ENCODE data around the gene AQP3.
A peak's percentile ranks its signal among the peaks of the same experiment; 100 is the strongest.
"Not testable (repeated sequence)": the region's sequence is repeated elsewhere in the genome, so short reads cannot be mapped to it uniquely, and the experiment has no call there.

Gene AQP3

DNA sequence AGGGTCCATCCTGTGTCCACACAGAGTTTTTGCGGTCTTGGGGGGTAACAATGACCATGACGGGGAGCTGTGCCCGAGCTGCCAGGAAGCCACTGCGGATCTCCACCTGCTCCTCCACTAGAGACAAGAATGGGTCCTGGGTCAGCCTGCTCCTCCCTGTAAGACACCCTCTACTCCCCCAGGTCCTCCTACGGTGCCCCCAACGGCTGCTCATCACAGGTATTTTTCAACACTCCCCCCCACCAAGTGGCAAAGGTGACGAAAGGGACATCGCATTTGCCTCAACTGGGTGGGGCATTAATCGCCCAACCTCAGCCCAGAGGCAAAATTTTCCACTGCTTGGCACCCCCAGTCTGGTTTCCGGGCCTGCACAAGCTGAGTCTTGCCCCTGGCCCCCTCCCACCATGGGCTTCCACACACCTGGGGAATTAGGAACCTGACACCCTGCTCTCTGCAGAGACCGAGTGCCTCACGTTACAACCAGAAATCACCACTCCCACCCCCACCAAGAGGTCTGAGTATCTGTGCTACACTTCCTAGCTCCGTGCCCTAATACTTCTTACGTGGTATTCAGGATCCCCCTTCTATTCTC lies 16.7 kb upstream of the AQP3 start:
- no peak for DNase-seq

DNA sequence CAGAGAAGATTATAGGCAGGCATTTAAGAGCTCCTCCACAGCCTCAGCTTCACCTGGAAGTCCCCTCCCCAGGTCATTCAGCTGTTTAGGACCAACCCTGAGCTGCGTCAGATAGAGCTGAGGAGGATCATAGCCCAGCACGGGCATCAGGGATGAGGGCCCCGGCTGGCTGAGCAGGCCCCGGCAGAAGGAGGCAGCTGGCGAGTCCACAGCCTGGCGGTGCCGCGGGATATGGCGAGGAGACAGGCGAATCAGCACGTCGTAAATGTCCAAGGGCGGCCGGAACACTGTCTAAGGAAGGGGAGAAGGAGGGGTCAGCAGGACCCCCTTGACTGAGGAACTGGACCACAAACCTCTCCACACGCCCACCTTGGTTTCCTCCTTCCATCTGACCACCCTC lies 15.8 kb upstream of the AQP3 start:
- DNase-seq: no peak

DNA sequence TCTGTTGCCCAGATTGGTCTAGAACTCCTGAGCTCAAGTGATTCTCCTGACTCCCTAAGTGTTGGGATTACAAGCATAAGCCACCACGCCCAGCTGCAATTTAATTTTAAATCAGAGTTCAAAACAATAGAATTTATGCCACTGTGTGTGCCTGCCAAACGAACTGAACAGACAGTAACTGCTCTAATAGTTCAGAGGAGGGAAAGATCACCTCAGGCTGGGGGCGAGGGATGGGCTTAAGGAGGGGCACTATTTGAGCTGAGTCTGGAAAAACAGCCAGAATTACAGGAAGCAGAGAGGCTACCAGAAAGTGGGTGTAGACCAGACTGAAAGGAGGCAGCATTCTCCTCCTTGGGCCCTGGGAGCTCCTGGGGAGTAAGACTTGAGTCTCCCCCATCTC lies 14.1 kb upstream of the AQP3 start:
- DNase-seq: no peak

DNA sequence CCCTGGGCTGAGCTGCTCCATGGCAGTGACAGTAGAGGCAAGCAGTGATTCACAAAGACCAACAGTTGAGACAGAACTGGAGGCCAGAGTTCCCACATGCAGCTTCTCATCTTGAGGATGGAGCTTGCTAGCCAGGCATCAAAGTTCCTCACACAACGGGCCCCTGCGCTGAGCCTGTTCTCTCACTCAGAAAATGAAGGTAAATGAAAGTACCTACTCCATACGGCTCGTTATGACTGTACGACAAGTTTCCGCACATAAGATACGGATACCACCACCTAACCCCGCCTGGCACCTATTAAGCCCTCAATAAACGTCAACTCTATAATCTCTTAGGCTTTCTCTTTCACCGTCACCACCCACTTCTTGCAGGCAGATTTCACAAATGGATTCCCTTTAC lies 13.5 kb upstream of the AQP3 start:
- DNase-seq: no peak

DNA sequence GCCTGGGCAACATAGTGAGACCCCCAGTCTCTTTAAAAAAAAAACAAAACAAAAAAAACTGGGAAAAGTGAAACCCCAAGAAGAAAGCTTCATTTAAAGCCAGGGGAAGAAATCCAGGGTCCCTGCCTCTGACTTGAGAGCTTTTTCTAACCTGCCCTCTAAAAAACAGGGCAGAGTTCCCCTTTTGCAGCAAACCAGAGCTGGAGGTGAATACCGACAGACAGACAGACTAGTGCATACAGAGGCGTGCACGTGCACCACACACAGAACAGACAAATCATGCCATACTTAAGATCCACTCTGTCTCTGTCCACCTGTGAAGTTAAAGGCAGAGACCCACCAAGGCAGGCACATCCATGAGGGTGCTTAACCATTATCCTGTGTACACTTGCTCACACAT lies 11.7 kb upstream of the AQP3 start:
- no peak for DNase-seq

DNA sequence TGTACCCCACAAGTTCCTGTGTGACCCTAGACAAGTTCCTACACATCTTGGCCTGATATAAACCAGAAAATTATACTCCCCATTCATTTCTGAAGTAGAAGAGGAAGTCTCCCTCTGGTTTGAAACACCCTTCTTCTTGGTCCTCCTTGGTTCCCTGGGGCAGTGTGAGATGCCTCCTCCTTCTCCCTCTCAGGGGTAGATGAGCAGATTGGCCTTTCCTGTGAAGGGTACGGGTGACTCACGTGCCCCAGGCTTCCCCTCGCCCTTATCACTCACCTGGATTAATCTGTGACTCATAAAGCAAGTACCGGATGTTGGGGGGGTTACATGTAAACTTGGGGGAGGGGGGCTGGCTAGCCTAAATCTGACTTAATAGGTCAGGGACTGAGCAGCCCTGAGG lies 11.1 kb upstream of the AQP3 start:
- no peak for DNase-seq

DNA sequence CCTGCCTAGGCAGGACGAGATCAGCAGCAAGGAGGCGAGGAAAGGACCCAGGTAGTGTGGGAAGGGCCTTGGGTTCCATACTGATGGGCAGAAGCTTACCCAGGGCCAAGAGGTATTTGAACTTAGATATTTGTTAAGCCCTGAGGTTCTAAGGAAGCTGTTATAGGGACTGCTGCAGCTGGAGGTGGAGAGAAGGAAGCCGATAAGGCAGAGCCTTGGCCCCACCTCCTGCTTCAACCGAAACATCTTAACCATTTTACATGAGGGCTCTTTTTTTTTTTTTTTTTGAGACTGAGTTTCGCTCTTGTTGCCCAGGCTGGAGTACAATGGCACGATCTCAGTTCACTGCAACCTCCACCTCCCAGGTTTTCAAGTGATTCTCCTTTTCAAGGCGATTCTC lies 8.6 kb upstream of the AQP3 start:
- DNase-seq: no peak

DNA sequence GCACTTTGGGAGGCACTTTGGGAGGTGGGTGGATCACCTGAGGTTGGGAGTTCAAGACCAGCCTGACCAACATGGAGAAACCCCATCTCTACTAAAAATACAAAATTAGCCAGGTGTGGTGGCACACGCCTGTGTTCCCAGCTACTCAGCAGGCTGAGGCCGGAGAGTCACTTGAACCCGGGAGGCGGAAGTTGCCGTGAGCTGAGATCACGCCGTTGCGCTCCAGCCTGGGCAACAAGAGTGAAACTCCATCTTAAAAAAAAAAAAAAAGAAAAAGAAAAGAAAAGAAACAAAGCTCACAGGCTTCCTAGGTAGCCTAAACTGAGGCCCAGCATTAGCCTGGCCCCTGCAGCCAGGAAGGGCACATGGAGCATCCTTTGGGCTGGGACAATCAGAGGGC lies 8.1 kb upstream of the AQP3 start:
- not testable (repeated sequence) for DNase-seq

DNA sequence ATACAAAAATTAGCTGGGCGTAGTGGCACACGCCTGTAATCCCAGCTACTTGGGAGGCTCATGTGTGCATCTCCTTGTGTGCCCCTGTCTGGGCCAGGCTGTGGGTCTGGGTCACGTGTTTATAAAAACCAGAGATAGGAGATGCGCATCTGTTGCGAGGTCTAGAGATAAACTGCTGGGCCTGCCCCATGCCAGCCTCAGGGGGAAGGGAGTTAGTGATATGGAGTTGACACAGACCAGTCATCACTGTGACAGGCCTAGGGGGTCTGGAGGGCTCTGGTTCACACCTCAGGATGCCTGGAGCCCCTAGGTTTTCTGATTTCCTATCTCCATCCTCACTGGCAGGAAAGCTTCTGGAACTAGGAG lies 7.3 kb upstream of the AQP3 start:
- not testable (repeated sequence) for DNase-seq

DNA sequence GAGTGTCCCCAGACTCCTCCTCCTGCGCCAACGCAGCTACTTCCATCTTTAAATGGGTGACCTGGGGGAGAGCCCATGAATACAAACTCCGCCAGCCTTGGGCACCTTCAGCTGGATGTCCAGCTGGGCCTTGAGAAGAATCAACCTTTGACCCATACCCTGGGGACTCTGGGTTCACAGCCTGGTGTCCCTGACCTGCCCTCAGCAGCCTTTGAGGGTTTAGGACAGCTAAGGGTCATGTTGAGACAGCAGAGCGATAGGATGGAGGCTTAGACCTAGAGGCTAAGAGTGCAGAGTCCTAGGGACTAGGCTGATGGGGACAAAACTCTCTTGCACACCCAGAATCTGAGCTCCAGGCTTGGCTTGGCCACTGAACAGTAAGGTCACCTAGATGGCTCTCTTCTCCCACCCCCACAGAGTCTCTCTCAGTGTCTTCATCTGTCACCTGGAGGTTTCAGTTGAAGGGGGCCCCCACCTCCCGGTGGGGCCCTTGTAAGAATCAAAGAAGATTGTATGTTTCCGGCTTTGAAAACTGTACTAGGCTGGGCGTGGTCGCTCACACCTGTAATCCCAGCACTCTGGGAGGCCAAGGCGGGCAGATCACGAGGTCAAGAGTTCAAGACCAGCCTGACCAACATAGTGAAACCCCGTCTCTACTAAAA lies 6.7 kb upstream of the AQP3 start:
- no peak for DNase-seq

DNA sequence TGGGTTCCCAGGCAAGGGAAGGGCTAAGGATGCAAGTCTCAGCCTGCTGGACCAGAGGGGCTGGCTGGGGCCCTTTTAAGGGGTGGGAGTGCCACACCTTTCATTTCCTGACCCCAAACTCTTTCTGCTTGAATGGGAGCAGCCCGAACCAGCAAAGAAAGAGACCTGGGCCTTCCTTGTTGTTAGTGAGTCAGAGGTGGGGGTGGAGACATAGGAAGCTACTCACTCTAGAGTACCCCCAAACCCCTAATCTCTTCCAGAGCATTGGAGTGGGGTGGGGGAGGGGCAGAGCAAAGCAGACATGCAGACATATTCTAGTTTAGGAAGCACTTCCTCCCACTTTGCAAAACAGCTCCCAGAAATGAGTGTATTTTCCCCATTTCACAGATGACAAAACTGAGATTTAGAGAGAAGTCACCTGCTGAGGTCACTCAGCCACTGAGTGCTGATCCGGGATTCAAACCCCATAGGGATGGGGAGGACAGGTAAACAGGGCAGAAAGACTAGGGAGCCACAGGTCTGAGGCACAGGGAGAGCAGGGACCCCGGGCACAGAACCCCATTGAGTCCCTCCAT lies 6.0 kb upstream of the AQP3 start:
- DNase-seq: no peak

DNA sequence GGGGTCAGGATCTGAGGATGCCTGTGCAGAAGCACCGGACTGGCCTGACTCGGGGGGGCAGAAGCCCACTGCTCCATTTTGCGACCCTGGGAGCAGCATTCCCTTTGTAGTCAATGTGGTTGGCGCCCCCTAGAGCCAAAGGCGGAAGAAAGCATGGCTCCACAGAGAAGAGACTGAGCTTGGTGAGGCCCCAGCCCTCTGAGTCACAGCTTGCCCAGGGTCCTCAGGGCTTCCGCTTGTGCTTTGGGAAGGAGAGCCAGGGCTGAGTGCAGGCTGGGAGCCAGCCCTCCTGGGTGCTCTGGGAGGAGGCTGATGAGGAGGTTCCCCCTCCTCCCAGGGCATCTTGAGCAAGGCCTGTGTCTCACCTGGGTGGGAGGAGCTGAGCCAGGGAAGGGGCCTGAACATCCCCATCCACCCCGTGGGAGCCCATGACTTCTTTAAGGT lies 5.5 kb upstream of the AQP3 start:
- DNase-seq: no peak

DNA sequence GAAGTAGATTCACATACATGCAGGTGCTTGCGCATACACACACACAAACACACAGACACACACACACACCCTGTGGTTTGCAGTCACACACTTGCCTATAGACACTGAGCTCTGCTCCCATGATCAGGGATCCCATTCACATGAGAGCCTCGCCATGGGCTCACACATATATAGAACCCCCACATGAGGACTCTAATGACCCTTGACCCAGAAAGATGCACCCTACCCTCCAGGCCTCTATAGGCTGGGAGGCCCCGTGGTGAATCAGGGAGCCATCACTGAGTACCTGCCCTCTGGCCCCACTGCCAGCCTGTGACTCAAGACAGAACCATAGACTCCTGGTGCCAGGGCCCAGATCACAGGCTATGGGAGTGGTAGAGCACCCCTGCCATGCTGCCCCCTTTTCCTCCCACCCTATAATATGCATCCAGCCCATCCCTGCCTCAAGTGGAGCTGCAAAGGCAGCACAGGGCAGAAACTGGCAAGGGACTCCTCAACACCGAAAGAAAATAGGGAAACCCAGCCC lies 3.3 kb upstream of the AQP3 start:
- no peak for DNase-seq

DNA sequence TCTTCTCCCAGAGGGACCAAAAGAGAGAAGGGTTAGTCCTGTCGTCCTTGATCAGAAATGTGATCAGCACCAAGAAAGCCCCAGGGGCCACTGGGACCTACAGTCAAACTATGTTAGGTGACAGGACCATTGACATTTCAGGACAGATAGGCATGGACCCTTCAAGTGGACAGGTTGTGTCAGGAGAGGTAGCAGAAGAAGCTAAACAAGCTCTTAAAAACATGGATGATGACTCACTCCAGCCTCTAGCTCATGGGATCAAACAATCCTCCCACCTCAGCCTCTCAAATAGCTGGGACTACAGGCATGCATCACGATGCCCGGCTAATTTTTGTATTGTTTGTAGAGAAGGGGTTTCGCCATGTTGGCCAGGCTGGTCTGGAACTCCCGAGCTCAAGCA lies 2.3 kb upstream of the AQP3 start:
- DNase-seq: no peak

DNA sequence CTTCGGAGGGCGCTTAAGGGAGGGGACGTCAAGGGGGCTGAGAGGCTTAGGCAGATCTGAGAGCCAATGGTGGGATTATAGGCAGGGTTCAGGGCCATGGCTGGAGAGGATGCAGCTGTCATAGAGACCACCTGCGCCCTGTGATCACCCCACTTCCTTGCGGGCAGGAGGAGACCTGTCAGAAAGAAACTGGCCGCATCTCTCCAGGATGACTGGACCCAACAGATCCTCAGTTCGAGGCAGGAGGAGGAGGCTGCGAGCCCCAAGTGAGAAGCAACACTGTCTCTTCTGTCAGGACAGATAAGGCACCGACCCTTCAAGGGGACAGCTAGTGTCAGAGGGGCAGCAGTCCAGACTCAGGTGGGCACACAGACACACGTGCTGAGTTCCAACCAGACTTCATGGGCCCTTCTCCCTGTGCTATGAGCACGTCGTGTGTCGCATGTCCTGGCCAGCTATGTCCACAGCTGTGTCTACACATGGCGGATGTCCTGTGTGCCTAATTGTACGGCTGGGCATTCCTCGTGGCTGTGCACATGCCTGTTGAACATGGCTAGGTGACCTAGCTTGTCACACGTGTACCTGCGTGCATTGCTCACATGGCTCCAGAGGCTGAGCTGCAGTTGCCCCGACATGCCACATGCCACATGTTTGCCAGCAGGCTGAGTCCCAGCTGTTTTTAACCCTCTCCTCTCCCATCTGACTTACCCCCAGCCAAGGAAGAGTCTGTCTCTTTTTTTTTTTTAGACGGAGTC lies 583 bp upstream of the AQP3 start:
- DNase-seq: no peak

DNA sequence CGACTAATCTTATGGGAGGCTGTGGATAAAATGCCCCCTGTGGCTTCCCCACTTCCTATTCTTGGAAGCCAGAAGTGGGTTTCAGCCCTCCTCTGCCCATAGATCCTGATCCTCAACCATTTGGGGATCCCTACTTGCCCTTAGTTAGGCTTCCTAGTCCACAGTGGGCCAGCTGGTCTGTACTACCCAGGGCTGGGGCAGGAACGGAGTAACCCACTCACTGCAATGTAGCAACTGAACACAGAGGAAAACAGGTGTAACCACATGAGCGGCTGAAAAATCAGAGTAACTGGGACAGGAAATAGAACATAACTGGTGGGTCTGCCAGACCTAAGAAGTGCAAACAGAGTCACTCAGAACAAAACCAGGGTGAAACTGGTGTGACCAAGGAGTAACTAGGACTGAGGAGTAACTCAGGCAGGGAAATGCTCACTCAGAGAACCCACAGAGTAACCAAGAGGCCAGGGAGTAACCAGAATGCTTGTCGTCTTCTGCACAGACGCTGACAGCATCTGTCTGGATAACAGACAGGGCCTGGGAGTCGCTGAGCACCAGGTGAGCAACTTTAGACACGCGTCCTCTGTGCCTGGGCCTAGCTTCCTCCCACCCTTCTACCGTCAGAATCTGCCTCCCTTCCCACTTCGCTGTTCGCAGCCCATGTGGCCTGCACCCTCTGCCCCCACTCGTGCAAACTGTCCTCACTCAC lies 1.0 kb downstream of the AQP3 start:
- DNase-seq: peak; percentile 42

DNA sequence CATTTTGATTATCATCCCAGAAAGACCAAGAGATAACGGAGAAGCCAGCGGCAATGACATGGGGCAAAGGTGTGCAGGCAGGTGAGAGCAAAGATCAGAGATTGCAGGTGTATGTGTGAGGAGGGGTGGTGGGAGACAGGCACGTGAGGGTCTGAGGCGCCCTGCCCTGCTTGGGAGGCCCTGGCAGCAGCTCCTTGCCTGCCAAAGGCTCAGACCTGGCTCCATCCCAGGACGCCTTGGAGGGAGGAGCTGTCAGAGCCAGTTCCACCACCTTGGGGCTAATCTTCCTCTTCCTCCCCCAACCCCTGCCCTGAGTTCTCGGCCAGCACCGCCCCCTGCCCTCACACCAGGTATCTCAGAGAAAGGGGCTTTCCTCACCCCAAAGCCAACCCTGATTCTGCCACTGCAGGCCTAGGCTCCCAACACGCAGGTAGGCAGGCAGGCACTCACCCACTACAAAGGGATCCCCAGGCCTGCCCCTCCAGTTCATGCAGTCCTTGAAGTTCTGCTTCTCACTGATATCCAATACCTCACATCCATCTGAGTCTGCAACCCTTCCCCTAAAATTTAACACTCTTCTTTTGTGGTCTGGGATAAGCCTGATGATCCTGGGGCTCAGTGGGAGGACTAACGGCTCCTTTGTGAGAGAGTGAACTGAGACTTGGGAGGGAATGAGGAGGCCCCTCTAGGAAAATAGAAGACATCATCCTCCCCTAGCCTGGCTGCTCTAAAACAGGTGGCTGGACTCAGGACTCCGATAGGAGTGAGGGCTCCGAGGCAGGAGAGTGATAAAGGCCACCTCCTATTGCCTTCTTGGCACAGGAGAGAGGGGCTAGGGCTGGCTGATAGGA lies 1.8 kb downstream of the AQP3 start:
- DNase-seq: no peak

DNA sequence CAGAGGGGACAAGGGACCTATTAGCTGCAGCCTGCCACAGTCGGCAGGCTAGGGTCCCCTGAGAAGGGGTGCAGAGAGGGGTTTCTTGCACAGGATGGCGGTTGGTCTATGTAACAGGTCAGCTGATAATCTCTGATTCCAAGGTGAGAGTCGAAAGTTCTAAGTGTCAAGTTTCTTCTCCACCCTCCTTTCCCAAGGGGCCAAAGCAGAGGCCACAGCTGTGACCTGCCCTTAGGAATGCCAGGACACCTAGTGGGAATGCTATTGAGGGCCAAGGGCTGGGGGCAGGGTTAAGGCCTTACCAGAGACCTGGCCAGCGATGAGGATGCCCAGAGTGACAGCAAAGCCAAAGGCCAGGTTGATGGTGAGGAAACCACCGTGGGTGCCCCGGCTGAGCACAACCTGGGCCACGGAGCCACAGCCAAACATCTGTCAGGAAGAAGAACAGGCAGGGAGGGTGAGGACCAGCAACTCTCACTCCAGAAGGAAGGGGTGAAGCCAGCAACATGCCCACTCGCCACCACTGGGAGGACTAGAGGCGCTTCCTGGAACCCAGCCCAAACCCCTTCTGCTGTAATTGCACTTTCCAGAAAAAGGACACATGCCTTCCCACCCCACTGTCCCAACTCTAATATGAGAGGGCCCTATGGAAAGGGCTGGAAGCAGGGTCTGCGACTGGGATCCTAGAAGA lies 3.8 kb downstream of the AQP3 start:
- peak; percentile 21 for DNase-seq

DNA sequence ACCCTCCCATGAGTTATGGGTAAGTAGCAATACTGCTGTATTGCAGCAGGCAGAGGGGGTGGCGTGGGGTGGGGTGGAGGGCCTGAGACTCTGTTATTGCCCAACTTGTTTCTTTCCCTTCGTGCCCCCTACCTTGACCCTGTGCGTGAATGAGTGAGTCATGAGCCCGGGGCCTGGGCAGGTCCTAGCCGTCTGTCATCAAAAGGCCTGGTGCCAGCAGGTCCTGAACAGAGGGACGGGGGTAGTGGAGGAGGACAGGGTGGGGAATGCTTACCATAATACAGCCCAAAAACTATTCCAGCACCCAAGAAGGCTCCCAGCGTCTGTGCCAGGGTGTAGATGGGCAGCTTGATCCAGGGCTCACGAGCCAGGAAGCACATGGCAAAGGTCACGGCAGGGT lies 4.3 kb downstream of the AQP3 start:
- no peak for DNase-seq

DNA sequence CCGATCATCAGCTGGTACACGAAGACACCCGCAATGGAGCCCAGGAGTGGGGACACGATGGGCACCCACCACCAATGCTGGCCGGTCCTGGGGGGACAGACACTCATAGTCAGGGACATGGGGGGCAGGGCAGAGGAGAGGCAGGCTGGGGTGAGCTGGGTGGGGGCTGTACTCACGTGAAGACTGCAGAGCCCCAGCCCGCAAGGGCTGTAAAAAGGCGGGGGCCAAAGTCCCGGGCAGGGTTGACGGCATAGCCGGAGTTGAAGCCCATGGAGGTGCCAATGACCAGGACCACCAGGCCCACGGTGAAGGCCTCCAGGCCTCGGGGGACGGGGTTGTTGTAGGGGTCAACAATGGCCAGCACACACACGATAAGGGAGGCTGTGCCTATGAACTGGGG lies 5.3 kb downstream of the AQP3 start:
- DNase-seq: no peak

DNA sequence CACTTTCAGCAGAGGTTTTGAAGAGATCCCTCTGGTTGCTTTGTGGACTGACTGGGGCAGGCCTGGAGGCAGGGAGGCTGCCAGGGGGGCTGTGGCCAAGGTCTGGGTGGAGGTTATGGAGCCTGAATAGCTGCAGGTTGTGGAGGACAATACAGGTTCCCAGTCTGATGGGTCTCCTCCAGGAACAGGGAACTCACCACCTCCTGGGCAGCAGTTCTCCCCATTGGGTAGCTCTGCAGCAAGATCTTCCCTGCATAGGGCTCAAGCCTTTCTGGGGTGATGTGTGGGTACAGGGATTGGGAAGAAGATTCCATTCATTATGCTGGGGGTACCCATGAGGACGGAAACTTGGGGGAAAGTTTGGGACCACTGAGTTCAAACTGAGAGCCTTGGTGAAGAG lies 6.8 kb downstream of the AQP3 start:
- DNase-seq: no peak

DNA sequence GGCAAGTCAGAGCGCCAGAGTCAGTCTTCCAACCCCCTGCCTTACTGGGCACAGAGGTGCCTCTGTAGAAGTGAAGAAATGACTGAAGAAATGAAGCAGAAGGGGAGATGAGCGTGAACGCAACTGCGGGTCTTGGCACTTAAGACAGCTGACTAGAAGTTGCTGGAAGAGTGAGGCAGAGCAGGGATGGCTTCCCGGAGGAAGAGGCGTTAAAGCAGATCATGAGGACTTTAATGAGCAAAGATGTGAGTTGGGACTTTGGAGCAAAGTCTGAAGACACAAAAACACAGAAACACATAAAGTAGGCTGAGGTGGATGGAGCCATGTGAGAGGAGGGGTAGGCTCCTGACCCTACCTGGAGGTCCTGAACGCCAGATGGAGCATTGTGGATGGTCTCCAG lies 7.2 kb downstream of the AQP3 start:
- no peak for DNase-seq

Data from activated CD4-positive, CD25-positive, alpha-beta regulatory T cell treated with anti-CD3 and anti-CD28 coated beads, Interleukin-2, amount 50 U/mL, for 72 hours (primary cell).